HG03571 (cell line): Measurements from ENCODE around the gene RSRC1.
"Not testable (repeated sequence)": the region's sequence is repeated elsewhere in the genome, so short reads cannot be mapped to it uniquely, and the experiment has no call there.

Experiments
- ATAC-seq: cut with Tn5 transposase; IDR thresholded peaks from one replicate; pipeline ENCODE4 v1.9.1; 2021; ENCODE audit not compliant: unreplicated experiment

The RSRC1 gene

DNA sequence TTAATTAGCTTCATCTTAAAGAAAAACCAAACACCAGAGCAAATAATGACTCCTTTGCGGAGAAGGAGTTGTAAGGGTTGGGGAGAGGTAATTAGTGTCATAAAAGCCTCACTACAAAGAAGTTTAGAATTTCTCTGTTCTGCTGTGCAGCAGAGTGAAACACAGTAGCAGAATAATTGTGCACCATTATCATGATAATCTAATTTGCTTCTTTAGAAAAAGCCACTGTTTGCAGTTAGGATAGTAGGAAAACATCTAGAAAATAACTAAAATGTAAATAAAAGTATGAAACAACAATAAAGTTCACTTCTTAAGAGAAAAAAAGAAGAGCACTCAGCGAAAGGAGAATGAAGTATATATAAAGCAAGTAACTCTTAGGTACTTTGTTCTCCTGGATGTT is 9.2 kb upstream of the RSRC1 start:
- ATAC-seq, result no peak

DNA sequence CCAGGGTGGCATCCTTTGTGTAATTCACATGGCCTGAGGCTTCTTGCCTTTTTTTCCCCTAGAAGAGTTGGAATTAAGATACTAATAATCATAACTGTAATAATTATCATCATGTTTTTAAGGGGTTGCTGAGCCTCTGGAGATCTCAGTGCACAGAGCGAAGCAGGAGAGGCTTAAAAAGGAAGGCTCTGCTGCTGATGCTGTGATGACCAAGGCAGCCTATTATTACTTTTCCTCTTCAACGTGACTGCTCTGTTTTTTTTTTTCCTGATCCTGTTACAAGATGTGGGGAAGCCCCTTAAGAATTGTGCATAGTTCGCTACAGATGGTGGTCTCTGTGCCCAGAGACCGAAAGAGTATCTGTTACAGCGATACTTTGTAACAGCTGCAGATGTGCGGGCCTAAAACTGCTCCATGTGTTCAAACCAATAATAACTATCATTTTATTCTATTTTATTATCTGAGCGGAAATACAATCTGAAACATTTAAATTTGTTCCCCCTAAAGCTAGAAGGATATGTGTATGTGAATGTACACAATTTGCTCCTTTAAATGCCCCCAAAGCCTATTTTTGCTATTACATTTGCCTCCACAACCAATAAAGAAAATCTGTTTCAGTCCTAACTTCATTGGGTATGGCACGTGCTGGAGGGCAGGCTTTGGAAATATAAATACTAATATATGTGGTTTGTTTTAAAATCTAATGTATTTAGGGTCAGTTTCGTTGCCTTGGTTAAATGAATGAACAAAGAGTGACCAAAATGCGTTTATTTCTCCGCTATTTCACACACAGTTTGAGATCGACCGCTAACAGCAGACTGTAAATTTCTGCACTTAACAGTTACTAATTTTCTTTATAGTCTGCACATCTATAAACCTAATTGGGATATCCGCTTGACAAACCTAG is 8.3 kb upstream of the RSRC1 start:
- no peak for ATAC-seq

DNA sequence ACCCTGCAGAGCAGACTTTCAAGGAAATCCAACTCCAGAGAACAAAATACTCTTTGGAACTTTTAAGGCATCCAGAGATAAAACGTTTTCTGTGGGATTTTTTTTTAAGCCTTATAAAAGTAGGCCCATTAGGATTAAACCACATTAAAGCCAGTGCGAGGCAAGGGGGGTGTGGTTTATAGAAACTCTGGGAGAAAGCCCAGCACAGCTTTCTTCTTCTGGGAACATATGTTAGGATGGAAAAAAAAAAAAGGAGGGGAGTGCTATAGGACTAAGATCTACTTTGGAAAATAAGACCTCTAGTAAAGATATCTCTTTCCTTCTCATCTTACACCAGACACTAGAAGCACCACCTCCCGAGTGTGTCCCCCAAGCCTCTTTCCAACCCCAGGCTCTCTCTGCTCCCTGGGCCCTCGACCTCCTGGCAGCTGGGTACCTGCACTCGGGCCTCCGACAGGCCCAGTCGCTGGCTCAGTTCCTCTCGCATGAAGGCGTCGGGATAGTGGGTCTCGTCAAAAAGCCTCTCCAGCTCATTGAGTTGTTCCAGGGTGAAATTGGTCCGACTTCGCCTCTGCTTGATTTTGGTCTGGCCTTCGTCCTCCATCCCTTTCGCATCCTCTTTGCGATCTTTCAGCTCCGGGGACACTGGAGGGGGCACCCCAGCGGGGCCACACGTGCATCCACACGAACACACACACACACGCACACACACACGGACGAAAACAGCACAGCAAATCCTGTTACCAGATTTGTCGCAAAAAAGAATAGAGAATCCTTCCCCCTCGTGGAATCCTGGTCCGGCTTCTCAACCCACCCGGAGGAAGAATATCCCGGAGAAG is 7.4 kb upstream of the RSRC1 start:
- no peak for ATAC-seq

DNA sequence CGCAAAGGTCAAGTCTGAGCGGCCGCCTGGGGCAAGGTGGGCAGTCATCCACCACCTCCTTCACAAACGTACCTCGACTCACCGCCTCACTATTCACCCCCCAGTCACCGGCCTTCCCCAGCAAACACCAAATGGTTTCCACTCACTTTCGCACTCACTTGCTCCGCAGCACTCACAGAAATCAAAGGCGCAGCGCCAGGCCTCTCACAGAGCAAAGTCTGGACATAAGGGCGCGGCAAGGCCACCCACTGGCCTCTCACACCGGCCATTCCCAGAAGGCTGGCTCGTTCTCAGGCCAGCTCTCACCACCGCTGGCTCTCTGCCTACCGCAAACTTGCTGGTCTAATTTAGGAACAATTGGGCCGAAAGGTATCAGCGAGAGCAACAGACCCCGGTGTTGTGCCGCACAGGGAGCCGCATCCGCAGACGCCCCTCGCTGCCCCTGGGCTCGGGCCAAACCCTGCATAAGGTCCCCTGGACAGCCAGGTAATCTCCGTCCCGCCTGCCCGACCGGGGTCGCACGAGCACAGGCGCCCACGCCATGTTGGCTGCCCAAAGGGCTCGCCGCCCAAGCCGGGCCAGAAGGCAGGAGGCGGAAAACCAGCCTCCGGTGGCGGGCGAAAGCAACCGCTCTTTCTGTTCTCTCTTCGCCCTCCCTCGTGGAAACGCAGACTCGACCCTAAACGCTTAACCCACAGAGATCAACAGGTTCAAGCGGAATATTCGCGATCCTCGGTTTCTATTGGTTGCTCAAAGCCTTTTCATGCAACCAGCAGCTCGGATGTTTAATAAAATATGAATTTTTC is 6.6 kb upstream of the RSRC1 start:
- no peak for ATAC-seq

DNA sequence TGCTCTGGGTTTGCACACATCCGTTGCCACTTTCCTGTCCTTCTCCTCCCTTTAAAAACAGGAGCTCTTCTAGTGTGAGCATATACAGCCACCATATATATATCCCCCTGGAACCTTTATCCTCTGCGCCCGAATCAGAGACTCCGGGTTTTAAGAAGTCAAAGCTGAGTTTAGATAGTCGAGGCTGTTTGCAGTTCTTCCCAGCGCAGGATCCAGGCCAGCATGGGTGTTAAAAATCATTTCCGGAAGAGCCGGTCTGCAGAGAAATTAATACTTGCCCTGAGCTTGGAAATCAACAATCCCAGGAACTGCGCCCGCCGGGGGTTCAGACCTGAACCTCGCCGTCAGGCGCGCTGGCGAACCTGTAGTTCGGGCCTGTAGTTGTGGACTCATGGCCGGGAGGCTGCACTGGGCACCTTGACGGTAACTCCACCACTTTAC is 6.0 kb upstream of the RSRC1 start:
- ATAC-seq, result no peak

DNA sequence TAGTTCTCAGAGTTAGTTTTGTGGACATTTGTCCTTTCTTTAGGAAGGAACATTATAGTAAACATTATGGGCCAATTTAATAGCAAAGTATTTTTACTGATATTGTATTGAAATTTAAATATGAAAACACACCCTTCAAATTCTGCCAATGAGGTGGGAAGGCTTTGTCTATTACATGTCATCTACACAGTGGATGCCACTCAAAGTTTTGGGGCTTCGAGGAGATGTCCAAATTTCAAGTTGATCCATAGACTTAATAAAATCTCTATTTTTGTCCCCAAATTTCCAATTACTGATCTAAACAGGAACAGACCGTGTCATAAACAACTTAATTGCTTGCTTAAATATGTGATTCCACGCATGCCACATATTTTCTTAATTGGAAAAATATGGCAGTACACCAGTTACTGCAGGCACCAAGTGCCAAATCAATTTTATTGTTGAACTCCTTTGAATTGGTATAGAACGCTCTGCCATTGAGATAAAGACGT is 5.4 kb upstream of the RSRC1 start:
- no peak for ATAC-seq

DNA sequence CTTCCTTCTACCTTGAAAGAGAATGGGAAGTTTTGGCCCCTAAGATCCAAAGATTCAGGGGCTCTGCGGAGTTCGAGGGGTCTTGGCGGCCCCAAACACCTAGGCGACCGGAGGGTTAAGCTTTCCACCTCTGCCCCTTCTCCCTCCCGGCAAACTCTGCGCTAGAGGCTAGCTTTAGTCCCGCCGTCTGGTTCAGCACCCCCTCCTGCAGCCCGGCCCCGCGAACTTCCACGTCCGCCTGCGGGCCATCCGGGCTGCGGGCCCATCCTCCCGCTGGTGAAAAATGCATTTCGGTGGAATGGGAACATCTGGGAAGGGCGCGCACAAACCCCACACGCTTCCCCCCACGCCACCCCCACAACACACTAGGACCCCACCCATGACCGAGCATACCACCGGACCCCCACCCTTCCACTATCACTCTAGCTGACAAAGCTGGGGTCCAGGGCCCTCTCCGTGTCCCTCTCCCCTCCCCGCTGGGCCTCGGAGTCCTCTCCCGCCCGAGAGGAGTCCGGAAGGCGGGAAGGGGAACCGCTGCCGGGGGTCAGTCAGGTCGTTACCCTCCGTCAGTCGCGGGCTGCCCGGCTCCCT is 4.7 kb upstream of the RSRC1 start:
- no peak for ATAC-seq

DNA sequence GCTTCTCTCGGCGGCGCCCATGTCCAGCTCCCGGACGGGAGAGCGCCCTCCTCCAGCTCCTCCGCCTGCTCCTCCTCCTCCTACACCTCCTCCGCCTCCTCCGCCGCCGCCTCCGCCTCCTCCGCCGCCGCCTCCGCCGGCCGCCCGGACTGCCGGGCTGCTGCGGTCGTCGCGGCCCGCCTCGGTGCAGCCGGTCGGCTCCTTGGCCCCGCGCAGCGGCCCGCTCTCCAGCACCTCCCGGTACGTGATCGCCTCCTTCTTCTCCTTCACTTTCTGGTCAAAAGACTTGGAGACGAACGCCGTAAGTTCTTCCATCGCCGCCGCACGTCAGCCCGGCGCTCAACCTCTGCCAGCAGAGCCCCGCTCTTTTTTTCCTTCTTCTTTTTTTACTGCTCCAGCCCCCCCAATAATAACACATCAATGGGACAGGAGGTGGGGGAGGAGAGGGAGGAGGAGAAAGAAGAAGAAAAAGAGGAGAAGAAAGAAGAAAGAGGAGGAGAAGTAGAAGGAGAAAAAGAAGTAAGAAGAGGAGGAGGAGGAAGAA is 4.1 kb upstream of the RSRC1 start:
- no peak for ATAC-seq

DNA sequence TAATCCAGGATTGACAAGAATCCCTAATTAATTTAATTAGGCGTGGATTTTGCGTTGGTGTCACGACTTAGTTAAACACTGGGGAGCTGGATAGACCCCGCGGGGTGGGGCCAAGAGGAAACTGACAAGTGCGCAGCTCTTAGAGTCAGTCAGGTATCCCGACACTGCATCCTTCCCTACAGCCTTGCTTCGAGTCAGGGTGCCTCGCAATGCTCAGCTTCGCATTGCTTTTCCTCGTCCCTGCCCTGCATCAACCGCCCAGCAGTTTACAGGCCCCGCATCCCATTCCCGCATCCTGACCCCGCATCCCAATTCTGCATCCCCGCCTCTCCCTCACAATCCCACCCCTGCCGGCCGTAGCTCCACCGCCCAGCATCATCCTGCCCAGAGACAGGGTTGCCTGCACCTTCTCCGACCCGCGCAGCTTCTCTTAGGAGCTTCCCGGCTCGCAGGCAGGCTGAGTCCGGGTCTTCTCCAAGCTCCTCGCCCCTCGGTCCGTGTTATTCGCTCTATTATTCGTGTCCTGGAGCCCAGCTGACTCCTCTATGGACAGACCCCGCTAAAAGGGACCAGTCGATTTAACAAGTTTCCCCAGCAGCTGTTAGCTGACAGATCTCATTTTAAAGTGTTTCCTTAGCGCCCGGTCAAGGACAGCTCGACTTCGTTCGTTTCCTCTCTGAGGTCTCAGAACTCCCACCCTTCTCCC is 3.0 kb upstream of the RSRC1 start:
- ATAC-seq, result no peak

DNA sequence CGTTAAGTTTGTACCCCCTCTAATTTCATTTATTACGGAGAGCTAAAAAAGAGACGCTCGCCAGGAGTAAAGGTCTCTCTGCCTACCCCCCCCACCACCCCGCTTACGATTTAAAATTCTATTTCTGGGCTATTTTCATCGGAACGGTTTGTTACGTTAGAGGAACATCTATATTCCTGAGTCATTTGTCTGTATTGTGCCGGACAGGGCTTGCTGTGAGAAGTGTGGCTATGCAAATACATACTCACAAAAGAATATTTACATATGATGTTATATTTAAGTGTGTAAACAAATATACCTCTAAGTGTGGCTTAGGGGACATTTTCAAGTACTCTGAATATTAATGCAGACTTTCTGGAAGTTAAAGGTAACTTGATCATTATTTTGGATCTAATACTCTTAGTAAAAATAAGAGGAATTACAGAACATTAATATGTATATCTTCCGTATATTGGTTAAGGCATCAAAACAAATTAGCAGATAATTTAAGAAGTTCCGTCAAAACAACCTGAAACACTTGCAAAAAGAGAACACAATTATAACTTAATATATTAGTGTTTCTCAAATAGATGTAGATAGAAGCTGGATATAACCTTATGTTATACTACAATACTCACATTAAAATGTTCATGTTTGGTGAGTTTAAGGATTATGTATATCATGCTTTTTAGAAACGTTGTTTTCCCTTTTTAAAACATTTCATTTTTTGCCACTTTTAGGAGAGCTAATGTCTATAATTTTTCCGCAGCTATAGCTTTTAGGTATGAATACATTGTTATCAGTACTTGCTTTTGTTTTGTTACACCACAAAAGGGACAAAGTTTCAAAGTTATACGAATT is 2.1 kb upstream of the RSRC1 start:
- no peak for ATAC-seq

DNA sequence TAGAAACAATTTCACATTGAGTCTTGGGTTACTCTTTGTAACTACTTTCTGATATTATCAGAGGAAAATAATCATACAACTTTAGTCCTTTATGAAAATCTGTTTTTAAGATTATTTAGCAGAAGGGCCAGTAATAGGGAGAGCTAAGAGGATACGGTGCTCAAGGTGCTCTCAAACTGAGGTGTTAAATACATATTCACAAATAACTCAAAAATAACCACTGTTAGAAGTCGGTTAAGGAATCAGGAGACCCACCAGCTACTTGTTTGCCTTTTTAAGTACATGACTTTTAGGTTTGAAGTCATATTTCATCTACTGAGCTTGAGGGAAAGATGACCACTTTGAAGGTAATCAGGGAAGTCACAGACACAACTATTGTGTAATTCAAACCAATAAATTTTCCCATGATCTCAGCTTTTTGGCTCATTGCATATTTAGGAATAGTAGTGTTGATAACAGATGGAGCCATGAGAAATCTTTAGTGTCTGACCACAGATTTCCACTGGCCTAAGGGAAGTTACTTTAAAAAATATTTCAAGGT is 1.4 kb upstream of the RSRC1 start:
- no peak for ATAC-seq

DNA sequence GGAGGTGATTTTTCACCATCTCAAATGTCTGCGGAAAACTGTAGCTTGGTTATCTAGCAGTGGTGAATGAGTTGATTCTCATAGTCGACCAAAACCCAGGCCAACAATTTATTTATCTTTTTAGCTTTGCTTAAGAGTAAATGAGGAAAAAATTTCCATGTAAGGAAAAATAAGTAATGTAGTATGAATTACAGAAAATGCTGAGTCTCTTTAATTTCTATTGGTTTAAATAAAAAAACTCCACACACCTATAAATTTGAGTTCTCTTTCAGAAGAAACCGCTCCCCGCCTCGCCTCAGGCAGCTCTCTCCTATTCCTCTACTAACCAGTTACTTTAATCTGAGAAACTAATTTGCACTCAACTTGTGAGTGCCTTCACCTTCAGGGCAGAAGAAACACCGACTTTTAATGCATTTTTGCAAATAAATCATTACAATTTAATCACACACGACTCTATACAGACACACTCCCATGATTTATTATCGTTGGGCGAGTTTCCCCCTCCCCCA is 540 bp upstream of the RSRC1 start:
- peak; percentile 5 for ATAC-seq

DNA sequence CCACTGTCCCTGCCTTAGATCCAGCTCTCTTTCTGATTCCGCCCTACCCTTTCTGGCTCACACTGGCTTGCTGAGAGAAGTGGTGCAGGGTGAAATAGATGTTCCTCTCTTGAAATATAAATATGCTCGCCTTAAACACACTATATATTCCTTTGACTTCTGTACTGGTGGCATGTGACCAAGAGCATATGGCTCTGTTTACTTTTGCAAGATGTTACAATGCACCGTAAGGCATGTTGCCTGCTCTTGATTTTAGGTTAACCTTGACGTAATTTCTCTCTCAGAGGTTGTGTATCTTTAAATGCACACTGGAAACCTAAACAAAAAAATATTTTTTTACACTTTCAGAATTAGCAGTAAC is 749 bp downstream of the RSRC1 start:
- ATAC-seq, result peak; percentile 13

DNA sequence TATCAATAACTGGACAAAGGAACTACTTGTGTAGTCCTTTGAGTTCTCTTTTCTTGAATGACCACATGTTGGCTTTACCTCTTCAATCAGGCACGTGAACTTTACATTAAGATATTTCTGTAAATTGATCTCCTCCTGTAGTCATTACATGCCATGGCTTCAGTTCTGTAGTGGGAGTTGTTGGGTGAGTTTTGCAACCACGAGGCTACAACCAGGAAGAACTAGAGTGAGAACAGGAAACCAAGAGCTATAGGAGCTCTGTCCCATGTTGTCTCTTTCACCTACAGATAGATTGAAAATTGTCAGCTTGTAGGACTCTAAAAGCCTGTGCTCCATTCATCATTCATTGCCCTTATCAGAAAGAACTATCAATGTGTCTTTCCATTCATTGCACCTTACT is 2.0 kb downstream of the RSRC1 start:
- no peak for ATAC-seq

DNA sequence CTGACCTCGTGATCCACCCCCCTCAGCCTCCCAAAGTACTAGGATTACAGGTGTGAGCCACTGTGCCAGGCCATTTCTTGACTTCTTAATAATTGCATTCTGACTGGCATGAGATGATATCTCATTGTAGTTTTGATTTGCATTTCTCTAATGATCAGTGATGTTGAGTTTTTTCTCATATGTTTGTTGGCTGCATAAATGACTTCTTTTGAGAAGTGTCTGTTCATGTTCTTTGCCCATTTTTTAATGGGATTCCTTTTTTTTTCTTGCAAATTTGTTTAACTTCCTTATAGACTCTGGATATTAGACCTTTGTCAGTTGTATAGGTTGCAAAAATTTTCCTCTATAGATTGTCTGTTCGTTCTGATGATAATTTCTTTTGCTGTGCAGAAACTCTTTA is 3.7 kb downstream of the RSRC1 start:
- not testable (repeated sequence) for ATAC-seq

DNA sequence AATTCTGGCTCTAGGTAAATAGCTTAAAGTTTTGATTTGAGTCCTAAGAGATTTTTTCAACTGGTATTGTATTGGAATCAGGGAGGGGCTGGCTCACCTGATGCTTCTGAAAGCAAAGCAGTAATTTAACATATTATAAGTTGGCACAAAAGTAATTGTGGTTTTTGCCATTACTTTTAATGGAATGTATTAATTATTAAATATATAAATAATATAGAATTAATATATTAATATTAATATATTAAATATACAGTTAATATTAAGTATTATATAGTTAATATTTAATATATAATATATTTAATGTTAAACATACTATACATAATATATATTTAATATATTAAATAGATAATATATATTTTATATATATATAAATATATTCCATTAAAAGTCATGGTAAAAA is 10.4 kb downstream of the RSRC1 start:
- no peak for ATAC-seq

DNA sequence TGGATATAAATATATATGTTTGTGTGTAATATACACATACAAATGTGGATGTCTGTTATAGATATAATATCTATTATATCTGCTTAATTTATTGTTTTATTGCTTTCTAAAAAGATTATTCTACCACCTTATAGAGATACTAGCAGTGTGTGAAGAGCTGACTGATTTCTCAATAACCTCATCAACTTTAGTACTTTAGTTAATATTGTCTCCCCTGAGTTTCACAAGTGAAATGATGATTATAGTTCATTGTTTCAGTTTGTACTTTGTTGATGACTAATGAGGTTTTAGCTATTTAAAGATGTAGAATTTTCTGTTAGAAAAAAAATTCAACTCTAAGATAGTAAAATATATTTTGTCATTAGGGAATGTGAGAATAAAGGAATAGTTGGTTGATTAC is 11.4 kb downstream of the RSRC1 start:
- ATAC-seq, result peak; percentile 61

DNA sequence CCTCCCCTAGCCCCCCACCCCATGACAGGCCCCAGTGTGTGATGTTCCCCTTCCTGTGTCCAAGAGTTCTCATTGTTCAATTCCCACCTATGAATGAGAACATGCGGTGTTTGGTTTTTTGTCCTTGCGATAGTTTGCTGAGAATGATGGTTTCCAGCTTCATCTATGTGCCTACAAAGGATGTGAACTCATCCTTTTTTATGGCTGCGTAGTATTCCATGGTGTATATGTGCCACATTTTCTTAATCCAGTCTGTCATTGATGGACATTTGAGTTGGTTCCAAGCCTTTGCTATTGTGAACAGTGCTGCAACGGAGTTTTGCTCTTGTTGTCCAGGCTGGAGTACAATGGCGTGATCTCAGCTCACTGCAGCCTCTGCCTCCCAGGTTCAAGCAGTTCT is 12.8 kb downstream of the RSRC1 start:
- not testable (repeated sequence) for ATAC-seq
